Stimulated activated CD8-positive, alpha-beta memory T cell treated with anti-CD3 and anti-CD28 coated beads, Interleukin-15, amount 100 ng/mL, for 24 hours (primary cell): Measurements from ENCODE around the gene APOA5.
"Not testable (repeated sequence)": the region's sequence is repeated elsewhere in the genome, so short reads cannot be mapped to it uniquely, and the experiment has no call there.

Experiments used
- DNase-seq: peaks from one replicate; pipeline ENCODE4 v3.0.0-alpha.2; 2020; ENCODE audit warnings: low read depth

APOA5 gene

DNA sequence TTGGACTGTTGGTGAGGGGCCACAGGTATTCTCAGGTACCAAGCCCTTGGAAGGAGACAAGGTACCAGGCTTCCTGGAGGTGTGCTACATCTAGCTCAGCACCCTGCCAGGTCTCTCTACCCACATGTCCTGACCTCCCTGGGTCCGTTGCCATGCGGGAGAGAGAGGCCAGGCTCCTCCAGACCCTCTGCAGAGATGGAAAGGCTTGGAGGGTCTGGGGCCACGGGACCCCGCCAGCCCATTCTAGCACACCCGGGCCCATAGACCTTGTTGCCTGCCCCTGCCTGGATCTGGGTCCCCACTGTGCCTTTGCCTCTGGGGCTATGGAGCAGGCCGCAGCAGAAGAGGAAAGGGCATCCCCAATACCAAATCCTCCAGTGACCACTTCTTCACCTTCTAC, 35.8 kb upstream of the APOA5 start:
- no peak for DNase-seq

DNA sequence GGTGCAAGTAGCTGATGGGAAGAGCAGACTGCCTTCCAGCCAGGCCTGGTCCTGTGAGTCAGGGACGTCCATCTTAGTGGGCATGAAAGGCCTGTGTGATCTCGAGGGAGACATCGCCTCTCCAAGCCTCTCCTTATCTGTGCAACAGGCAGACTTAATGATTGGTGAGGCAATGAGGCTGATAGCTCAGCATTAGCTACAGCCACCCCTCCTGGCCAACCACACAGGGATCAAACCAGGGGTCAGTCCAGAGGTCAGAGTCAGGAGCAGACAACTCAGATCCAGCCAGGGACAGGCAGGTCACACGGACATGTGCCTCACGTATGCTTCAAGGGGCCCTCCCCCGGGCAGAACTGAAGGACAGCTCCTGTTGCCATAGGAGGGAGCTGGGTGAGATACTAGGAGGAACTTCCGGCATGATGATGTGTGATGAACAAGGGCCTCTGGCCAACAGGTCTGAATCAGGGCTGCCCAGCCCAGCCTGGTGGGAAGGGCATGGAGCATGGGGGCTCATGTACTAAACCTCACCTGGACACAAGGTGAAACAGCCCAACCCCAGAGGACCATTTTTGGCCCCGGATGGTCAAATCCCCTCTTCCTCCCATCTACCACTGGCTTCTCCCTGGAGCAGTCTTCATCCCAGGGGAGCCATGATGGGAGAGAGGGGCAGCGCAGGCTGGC, 35.2 kb upstream of the APOA5 start:
- no peak for DNase-seq

DNA sequence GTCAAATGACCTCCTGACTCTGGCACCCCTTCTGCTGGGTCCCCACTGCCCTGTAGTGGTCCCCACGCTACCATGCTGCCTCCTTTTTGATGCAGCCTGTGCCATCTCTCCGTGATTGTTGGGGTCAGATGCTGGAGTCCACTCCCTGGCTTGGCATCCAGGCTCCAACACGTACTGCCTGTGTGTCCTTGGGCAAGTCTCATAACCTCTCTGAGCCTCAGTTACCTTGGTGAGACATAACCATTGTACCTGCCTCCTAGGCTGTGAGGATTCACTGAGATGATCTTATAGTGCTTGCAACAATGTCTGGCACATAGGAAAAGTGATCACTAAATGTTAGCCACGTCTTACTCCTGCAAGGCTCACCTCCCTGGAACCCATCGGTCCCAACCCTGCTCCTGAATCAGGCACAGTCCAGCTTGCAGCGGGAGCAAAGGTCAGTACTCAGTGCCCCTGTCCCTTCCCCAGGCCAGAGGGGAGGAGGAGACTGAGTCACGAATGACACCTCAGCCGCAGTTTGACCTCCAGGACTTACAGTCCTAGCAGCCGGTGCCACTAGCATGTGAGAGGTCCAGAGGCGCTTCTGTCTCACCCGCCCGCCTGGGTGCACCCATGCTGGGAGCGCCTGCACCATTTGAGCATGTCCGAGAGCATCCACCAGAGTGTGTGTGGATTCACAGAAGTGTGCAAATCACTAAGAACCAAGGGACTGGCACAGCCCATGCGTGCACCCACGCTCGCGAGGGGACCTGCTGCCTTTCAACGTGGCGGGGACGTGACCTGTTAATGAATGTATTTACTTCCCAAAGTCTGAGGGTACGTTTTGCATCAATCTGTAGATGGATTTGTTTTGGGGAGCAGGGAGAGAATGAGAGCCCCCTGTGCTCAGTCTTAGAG, 34.4 kb upstream of the APOA5 start:
- DNase-seq: no peak

DNA sequence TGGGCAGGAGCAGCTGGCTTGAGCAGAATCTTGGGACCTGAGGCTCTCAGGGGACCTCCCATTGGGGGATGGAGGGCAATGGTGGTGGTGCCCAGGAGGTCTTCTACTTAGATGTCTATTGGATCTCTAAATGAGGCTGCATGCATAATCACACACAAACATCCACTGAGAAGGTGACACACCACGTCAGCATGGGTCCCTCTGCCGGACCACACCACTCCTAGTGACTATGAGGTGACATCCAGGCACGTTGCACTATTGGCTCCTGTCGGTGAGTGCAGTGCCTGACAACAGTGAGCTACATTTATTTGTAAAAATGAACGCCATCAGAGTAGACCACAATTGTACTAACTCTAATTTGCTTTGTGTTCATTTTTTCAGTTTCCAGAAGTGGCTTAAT, 33.8 kb upstream of the APOA5 start:
- DNase-seq: no peak

DNA sequence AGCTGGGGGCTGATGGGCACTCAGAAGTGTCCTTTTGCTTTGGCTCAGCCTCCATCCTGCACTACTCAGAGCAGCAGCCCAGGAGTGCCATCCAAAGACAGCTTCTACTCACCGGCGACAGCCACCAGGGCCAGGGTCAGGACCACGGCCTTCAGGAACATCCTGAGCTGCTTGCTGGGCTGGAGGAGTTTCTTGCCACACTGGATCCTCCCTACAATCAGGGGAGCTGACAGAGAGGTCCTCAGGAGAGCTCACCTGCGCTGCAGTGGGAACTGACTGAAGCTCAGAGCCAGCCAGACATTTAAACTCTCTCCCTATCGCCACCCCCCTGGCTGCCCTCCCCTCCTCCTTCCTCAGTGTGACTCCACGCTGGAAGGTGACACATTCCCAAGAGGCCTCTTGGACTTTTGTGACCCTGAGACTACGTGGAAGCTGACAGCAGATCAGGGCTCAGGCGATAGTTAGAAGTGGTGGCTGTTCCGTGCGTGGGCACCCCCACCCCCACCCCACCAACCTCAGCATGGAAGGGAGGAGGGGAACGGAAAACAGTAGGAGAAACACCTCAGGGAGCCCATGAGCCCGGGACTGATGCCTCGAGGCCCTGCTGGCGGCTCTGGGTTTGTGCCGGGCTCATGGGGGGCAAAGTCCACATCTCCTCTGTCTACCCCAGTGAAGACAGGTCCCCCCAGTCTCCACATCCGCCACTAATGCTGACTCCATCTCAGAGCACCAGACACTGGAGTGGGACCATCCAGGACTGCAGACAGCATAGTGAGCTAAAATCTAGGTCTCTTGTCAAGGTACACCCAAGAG, 31.6 kb upstream of the APOA5 start, which contains the start of gene APOA4:
APOA4 (minus strand) TSS at position 274 of the 813 bp plus-strand sequence; CDS start at position 161, 113 bp downstream.
- no peak for DNase-seq

DNA sequence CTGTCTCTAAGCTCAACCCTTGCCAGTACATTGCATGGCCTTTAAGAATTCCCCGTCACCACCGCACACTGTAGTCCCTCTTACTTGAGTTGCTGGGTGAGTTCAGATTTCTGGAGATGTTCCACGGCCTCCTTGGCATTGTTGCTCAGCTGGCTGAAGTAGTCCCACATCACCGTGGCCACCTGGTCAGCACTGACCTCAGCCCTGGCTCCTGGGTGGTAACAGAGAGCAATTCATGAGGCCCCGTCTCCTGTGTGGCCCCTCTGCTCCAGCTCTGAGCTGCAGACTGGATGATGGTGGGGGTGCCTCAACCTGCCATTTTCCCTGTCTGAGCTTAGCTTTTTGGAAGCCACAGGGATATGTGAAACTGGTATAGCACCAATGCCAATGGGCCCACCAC, 30.9 kb upstream of the APOA5 start:
- DNase-seq: no peak

DNA sequence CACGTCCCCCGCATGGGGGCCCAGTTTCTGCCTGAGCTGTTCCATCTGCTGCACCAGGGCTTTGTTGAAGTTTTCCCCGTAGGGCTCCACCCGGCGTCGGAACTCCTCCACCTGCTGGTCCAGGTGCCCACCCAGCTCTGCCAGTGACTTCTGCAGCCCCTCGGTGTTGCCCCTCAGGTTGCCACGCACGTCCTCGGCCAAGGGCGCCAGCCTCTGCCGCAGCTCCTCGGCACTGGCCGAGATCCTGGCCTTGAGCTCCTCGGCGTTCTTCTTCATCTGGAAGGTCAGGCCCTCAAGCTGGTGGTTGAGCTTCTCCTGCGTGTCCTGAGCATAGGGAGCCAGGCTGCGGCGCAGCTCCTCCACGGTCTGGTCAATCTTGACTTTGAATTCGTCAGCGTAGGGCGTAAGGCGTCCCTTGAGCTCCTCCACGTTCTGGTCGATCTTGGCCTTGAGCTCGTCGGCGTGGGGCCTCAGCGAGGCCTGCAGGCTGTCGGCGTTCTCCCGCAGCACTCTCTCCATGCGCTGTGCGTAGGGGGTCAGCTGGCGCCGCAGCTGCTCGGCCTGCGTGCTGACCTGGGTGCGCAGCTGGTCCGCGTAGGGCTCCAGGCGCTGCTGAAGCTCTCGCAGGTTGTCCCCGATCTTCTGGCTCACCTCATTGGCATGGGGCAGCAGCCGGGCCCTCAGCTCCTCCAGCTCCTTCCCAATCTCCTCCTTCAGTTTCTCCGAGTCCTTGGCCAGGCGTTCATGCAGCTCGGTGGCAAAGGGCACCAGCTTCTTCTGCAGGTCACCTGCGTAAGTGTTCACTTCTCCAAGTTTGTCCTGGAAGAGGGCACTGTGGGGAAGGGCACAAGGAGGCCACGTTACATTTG, 29.6 kb upstream of the APOA5 start:
- no peak for DNase-seq

DNA sequence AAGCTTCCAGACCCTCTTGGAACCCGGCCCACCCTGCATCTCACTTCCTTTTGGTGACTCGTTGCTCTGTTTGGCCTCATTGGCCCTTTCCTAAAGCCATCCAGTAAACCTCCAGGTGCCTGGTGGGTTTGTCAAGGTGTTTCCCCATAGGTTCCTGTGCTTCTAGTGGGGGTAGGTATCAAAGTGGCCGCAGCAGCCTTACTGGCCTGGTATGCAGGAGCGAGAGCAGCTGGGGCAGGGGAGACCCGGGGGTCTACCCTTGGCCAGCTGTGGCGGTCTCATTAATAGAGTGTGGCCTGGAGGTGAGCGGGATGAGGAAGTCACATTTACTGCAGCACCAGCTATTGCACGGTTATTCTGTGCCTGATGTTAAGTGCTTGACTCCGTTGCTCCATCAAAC, 27.4 kb upstream of the APOA5 start:
- DNase-seq: no peak

DNA sequence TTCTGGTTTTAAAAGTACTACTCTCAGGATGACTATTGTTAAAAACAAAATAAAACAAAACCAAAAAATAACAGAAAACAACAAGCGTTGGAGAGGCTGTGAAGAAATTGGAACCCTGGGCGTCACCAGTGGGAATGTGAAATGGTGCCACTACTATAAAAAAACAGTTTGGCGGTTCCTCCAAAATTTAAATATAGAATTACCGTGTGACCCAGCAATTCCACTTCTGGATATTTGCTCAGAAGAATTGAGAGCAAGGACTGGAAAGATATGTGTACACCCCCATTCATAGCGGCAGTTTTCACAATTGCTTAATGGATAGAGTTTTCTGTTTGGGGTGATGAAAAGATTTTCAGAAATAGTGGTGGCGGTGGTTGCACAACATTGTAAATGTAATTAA, 22.8 kb upstream of the APOA5 start:
- DNase-seq: no peak

DNA sequence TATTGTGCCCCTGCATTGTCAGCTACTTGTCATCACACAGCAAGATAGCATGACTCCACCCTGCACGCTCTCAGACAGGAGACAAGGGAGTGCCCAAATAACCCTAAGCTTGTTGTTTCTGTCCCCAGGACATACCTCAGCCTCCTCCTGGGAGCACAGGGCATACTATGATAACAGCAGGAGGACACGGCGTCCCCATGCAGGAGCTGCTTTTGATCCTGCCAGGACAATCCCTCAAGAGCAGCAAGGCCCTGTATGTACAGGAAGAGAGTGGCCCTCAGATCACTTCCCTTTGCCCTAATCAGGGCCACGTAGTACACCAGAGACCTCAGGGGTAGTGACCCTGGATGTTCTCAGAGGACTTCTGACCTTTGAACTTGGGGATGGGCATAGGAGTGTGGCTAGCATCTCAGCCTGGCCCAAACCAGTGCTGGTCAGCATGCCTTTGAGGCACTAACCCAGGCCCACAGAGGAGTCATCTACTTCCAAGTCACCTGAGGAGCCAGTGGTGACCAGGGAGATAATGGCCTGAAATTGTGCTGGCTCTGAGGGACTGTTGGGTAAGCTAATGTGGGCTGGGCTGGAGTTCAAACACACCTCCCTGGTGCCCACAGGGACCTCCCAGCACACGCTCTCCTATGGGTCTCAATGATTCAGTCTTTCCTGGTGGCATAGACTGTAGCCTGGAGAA, 22.2 kb upstream of the APOA5 start:
- no peak for DNase-seq

DNA sequence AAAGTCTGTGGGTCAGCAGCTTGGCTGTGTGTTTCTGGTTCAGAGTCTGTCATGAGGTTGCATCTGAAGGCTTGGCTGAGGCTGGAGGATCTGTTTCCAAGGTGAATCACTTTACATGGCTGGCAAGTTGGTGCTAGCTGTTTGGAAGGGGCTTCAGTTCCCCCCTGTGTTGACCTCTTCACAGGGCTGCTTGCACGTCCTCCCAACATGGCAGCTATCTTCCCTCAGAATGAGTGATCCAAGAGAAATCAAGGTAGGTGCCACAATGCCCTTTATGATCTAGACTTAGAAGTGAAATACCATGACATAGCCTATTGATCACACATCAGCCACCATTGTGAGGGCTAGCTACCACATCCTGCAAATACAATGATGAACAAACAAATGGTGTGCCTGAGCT, 21.5 kb upstream of the APOA5 start:
- no peak for DNase-seq

DNA sequence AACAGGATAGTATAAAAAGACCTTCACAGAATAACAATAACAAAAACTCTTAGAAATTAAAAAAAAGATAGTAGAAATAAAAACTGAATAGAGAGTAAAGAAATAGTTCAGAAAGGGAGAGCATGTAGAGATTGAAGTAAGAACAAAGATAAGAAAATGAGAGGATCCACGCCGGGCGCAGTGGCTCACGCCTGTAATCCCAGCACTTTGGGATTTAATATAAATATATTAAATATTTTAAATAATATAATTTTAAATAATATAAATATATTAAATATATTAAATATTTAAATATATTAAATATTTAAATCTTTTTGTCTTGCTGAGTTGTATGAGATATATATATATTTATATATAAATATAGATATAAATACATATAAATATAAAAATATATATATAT, 20.4 kb upstream of the APOA5 start:
- no peak for DNase-seq

DNA sequence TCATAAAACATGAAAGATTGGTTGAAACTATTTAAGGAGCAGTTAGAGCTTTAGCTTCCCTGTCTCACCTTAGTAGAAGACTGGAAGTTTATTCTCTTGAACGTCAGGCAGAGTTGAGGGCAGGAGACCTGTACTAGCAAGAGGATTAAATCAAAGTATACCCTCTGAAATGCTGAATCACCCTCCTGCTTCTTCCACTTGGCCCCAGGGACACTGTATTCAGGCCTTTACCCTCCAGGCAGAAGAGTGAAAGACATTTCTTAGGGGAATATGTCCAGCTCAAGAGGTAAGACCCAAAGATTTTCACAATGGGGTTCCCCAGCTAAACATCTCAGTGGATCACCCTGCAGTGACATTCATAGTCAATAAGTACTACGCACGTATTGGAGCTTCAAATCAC, 19.5 kb upstream of the APOA5 start:
- no peak for DNase-seq

DNA sequence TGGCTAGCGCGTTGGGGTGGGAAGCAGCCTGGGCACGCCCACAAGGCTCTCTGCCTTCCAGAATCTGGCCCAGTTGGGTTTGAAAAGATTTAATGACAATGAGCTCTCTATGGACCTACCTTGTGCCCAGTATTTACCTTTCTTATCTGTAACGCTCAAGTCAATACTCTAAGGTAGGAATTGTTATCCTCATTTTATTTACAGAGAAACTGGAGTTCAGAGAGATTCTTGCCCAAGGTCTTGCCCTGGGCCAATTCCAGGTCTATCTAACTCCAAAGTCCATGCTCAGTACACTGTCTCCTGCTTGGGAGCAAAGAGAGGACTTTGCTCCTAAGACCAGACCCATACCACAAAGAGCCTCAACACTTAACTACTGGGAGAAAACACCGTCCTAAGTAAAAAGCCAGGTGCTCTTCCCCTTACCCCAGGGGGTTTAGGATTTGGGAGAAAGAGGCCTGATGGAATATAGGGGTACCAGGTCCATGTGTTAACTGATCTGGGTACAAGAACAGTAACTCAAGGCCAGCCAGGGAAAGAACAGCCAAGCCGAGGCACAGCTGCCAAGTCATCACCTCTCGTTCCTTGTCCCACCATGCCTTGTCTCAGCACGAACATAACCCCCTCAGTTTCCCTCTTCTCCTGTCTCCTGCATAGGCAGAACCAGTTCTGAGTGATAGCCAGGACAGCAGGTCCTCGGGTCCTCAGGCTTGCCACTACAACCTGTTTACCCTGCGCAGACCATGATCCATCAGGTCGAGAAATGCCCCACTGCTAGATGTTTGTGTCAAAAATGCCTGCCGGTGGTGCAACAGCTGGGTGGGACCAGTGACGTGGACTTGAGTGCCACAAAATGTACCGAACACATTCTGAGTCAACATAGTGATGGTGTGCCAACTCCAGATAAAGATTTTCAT, 16.8 kb upstream of the APOA5 start:
- no peak for DNase-seq

DNA sequence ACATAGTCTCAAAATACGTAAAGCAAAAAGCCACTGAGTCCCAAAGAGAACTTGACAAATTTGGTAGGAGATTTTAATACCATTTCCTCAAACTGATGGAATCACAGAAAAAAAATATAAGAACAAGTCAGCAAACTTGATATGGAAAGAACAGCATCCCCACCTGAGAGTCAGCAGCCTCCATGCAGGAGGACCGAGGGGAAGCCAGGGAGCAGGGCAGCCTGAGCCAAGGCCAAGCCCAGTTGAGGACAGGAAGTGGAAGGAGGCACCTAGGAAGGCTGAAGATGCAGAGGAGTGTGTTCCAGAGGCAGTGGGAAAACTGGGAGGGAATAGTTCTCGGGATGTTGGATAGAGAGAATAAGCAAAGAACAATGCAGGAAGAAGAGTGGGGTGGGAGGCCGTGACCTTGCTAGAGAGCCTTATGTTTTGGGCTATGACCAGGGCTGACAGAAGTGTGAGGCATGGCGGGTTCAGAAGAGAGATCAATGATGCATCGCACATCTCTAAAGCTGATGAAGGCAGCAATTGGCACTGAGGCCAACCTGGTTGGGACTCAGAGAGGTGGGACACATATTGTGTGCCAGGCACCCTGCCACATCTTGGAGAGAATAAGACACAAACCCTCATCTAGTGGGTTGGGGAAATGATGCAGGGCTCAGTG, 16.1 kb upstream of the APOA5 start:
- no peak for DNase-seq

DNA sequence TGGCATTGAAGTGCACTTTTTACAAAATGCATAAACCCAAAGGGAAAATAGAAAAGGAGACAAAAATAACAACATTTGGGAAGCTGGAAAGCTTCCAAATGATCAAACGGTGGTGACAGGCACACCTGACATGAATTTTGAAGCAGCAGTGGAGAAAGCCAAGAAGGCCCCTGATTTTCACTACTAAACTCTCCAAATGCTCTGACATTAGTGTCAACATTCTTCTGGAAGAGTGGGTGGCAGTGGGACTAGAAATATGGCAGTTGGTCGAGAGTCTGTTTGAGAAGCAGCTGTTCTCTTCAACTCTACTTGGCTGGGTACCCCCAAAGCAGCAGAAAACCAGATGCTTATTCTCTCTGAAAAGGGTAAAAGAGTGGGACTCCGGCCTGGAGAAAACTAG, 12.3 kb upstream of the APOA5 start:
- DNase-seq: no peak

DNA sequence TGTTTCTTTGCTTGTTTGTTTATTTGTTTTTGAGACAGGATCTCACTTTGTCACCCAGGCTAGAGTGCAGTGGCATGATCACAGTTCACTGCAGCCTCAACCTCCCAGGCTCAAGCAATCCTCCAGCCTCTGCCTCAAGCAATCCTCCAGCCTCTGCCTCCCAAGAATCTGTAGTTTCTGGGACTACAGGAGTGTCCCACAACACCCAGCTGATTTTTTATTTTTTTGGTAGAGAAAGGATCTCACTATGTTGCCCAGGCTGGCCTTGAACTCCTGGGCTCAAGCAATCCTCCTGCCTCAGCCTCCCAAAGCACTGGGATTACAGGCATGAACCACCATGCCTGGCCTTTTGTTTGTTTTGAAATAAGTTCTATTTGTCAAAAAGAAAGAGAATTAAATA, 10.0 kb upstream of the APOA5 start:
- not testable (repeated sequence) for DNase-seq

DNA sequence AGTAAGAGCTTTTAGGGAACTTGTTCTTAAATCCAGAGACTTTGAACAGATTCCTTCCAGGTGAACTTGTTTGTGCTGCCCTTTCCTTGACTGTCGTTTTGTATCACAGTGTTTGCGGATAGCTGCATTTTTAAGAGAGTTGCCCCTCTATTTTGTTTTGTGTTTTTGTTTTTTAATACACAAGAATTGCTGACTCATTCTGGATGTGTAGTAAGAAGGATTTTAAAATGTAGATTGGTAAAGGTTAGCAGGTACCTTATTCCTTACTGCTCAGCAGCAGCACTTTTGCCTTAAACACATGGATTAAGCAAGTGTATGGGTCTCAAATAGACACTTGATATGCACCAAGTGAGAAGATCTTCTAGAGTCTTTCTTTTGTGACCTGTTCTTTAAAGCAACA, 8.9 kb upstream of the APOA5 start:
- DNase-seq: no peak

DNA sequence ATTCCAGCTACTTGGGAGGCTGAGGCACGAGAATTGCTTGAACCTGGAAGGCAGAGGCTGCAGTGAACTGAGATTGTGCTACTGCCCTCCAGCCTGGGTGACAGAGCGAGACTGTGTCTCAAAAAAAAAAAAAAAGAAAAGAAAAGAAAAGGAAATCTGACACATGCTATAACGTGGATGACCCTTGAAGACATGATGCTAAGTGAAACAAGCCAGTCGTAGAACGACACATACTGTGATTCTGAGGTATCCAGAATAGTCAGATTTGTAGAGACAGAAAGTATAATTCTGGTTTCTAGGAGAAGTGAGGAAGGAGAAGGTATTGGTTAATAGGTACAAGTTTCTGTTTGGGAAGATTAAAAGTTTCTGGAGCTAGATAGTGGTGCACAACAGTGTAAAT, 6.7 kb upstream of the APOA5 start:
- no peak for DNase-seq
